GM13976 (cell line): ENCODE results near the gene LCLAT1.

ENCODE experiments used
- DNase-seq: peaks from one replicate; pipeline ENCODE4 v3.0.0; 2012; ENCODE audit warnings: low spot score
- in situ Hi-C: fragments of 300-500 bp; cut with MboI; formaldehyde crosslinking; loops from one replicate; pipeline ENCODE4 v1.12.0; 2022; ENCODE audit warnings: low sequenced_read_pairs, mixed read lengths, inconsistent platforms; ENCODE audit not compliant: unreplicated experiment
- TF ChIP-seq, protein P1 (sequence below): IDR thresholded peaks from 2 replicates; pipeline ENCODE4 v1.5.1; 2012; ENCODE audit warnings: borderline replicate concordance, mild to moderate bottlenecking; ENCODE audit not compliant: insufficient read depth; ENCODE audit errors: extremely low read depth, missing control alignments, control extremely low read depth

The LCLAT1 gene

DNA sequence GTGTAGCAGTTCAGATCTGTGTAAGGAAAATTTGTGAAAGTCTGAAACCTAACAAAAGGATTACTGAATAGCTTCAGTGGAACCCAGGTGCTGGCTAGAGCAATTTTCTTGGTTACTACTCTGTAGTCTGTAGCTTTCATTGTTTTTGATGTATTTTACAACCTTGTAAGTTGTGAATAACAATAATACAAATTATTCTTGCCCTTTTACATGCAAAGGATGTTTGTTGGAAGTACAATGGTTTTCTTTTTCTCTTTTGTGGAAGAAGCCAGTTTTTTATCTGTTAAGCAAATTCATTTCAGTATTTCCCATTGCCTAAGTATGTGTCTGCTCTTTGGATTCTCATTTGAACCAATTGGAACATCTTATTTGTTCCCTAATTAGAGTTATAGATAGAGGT is 10.2 kb downstream of the LCLAT1 start:
- no peak for DNase-seq
- TF ChIP-seq, protein P1, sequence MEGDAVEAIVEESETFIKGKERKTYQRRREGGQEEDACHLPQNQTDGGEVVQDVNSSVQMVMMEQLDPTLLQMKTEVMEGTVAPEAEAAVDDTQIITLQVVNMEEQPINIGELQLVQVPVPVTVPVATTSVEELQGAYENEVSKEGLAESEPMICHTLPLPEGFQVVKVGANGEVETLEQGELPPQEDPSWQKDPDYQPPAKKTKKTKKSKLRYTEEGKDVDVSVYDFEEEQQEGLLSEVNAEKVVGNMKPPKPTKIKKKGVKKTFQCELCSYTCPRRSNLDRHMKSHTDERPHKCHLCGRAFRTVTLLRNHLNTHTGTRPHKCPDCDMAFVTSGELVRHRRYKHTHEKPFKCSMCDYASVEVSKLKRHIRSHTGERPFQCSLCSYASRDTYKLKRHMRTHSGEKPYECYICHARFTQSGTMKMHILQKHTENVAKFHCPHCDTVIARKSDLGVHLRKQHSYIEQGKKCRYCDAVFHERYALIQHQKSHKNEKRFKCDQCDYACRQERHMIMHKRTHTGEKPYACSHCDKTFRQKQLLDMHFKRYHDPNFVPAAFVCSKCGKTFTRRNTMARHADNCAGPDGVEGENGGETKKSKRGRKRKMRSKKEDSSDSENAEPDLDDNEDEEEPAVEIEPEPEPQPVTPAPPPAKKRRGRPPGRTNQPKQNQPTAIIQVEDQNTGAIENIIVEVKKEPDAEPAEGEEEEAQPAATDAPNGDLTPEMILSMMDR = no peak
- in situ Hi-C loops = no loop called here

DNA sequence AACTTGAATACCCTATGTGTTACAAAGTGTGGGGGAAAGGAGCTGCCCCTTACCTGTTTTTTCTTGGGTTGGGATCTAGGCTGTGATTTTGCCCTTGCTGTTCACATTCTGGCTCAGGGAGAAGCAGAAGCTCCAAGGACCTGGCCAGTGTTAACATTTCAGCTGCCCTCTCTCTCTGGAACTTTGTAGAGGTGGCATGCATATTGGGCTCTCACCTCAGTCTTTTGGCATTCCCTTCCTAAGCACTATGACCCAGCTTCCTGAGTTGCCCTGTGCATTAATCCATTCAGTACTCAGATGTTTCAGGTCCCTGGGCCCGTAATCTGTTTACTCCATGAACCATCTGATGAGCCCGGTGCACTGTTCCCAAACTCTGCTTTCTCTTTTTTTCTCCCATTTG is 12.1 kb downstream of the LCLAT1 start:
- TF ChIP-seq, protein P1 = no peak
- in situ Hi-C loops = no loop called here
- no peak for DNase-seq

DNA sequence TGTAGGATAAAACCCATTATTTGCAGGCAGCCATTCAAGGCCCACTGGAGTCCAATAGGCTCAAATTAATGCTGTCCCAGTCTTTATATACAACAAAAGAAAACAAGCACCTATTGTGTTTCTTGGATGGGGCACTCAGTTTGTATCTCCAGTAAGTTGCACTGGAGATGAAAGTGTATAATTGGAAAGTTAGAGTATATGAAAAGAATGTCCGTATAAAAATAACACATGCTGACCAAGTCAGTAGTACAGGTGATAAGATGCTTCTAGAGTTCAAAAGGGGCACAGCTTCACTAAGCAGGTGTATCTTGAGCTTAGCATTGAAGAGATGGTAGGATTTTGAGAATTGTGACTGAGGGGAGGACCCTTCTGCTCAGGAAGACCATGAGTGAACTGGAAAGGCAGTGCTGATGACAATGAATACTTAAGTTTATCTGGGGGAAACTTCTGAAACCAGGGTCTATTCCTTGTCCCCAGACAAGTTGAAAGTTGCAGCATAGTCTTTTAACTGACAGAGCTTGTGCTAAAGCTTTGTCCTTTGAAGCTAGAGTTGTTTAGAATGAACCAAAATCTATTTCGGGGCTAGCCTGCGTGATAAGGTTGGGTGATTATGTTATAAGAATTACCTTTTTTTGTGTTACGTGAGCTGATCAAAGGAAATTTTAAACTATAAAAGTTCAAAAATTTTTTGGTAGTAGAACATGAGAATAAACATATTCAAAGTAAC is 15.2 kb downstream of the LCLAT1 start:
- in situ Hi-C loops = no loop called here
- TF ChIP-seq, protein P1 = no peak
- no peak for DNase-seq

DNA sequence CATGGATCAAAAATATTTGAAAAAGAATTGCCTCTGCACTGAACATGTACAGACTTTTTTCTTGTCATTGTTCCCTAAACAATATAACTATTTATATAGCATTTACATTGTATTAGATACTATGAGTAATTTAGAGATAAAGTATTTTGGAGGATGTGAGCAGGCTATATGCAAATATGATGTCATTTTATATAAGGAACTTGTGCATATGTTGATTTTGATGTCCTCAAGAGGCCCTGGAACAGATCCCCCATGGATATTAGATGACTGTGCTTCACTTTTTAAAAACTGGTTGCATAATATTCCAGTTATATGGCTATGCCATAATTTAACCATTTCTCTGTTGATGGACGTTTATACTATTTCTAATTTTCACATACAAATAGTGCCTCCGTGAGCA is 16.5 kb downstream of the LCLAT1 start:
- no peak for DNase-seq
- in situ Hi-C loops = no loop called here

DNA sequence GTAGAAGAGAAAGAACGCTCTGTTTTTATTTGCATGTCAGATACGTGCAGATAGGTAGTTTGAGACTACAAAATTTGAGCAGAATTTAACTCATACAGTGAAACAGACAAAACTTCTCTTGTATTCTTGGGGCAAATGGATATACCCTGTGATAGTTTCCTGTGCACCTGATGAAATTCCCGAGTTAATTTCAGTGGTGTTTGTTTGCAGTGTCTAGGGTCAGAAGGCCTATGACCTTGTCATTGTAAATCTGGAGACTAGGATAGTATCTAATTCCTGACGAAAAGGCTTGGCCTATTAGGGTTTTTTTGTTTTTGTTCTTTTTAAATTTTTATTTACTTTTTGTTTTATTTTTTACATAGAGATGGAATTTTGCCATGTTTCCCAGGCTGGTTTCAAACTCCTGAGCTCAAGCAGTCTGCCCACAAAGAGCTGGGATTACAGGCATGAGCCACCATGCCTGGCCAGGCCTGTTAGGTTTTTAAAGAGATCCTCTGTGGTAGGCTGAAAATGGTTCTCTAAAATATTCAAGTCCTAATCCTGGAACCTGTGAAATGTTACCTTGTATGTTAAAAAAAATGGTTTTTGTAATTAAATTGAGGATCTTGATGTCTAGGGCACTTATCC is 17.6 kb downstream of the LCLAT1 start:
- TF ChIP-seq, protein P1 = no peak
- DNase-seq = no peak
- in situ Hi-C loops = no loop called here

More for the DNA sequence above, 16.5 kb downstream of the LCLAT1 start:
- TF ChIP-seq, protein P1 = no peak

DNA sequence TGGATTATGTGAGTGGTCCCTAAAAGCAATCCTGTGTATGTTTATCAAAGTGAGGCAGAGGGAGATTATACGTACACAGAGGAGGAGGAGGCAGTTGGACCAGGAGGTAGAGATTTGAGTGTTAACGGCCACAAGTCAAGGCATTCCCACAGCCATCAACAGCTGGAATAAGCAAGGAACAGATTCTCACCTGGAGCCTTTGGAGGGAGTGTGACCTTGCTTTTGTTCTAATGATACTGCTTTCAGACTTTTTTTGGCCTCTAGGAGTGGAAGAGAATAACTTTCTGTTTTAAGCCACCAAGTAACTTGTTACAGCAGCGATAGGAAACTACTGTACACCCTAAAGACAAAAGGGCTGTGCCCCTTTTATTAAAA is 18.1 kb downstream of the LCLAT1 start:
- no peak for DNase-seq
- in situ Hi-C loops = no loop called here

More for the DNA sequence above, 18.1 kb downstream of the LCLAT1 start:
- TF ChIP-seq, protein P1 = no peak
